ENCODE results near the gene NCAM2. TPM values are rescaled to one million over a fixed set of nuclear protein-coding genes. Genes with fewer than 3 reads are reported as not detected.
A peak's percentile ranks its signal among the peaks of the same experiment; 100 is the strongest.

The NCAM2 gene
- total RNA-seq, 1 donor from 2014 or later = 7.6 TPM

GRCh38 chr21:21163904-21164303 is 165.7 kb downstream of the NCAM2 start:
- DNase-seq (ENCODE audit: extremely low read depth, low read depth, low spot score) = peak; percentile 22

DNA sequence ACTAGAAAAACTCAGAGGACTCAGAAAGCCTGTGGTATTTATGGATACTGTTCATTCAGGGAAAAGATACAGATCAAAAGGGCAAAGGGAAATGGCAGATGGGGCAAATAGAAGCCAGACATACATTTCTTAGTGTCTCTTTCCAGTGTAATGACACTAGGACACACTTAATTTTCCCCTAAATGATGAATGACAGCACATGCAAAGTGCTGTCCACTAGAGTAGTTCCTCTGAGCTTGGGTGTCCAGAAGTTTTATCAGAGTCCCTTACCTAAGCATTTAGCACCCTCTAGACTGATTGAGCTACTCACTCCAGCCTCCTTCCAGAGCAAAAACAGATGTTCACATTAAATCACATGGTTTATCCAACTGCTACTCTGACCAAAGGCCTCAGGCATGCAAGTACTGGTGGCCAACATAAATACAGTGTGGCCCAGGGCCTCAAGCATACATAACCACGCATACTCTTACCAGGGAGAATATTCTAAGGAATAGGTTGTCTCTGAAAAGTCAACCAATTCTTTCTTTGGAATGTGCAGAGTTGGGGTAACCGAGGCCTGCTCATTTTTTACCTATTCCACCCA is 166.9 kb downstream of the NCAM2 start:
- DNase-seq (ENCODE audit: extremely low read depth, low read depth, low spot score) = no peak

- no peak for DNase-seq (ENCODE audit: extremely low read depth, low read depth, low spot score)
Observed at GRCh38 chr21:21174676-21175075, 176.5 kb downstream of the NCAM2 start.

GRCh38 chr21:21175798-21176334 is 177.7 kb downstream of the NCAM2 start:
- DNase-seq (ENCODE audit: extremely low read depth, low read depth, low spot score) = no peak

DNA sequence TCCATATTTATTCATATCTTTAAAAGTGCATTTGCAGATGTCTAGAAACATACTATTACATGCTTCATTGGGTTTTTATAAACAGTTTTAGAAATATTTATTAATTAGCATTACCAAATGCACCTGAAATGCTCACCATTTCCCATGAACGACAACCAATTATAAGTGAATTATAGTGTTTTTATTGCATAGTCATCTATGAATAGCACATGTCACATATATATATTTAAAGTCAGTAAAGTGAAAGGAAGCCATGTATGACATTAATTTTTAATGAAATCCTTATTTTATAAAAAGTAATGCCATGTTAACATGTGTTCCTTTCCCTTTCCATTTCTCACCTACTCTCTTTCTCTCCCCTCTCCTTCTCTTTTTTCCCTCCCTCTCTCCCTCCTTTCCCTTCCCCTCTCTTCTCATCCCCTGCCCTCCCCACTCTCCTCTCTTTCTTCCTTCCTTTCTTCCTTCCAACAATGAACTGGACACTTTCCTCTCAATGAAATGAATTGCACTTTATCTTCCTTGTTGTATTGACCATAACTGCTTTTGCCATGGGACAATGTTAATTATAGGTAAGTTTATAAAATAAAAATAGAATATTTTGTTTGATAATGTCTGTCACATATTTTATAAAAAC is 179.3 kb downstream of the NCAM2 start:
- no peak for DNase-seq (ENCODE audit: extremely low read depth, low read depth, low spot score)

- DNase-seq (ENCODE audit: extremely low read depth, low read depth, low spot score) = no peak
Observed at GRCh38 chr21:21179619-21180298, 181.6 kb downstream of the NCAM2 start.

DNA sequence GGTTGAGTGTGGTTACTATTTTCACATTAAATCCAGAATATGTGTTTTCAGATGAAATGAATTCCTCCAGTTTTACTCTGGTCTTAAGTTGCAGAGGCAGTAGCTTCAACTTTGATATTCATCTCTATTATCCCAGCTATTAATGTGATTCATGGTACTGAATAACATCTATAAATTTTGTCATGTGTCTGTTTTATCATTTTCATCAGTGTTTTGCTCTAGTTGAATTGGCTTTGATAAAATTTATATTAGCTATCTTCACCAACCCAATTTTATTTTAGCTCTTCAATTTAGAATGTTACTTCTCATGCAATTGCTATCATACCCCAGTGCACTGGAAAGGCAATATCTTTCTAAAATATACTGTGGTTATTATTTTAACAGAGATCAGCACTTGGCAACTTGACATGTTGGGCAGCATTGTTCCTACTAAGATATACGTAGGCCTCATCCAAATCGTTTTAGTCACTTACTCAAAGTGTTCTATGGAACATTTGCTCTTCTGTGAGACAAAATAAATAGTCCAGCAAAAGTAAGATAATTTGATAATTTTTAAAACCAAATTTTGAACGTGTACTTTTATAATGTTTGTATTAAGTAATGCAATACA is 184.3 kb downstream of the NCAM2 start:
- no peak for DNase-seq (ENCODE audit: extremely low read depth, low read depth, low spot score)

GRCh38 chr21:21183092-21183491 is 184.9 kb downstream of the NCAM2 start:
- no peak for DNase-seq (ENCODE audit: extremely low read depth, low read depth, low spot score)

GRCh38 chr21:21184771-21185528 is 186.7 kb downstream of the NCAM2 start:
- DNase-seq (ENCODE audit: extremely low read depth, low read depth, low spot score) = no peak

DNA sequence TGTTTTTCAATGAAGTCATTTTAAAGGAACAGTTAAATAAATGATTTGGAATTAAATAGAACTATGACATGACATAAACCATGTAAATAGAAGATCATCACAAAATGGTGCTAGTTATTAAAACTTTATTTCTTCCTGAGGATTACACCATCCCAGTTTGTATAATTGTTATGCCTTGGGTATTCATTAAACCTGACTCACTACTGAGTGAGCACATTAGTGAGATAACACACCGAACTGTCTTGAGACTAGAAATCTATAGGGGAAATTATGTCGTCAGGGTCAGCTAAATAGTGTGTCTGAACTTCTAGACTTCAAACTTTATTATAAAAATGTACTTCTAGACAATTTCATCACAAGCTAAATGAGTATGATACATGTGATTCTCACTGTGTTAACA is 189.4 kb downstream of the NCAM2 start:
- DNase-seq (ENCODE audit: extremely low read depth, low read depth, low spot score) = no peak

DNA sequence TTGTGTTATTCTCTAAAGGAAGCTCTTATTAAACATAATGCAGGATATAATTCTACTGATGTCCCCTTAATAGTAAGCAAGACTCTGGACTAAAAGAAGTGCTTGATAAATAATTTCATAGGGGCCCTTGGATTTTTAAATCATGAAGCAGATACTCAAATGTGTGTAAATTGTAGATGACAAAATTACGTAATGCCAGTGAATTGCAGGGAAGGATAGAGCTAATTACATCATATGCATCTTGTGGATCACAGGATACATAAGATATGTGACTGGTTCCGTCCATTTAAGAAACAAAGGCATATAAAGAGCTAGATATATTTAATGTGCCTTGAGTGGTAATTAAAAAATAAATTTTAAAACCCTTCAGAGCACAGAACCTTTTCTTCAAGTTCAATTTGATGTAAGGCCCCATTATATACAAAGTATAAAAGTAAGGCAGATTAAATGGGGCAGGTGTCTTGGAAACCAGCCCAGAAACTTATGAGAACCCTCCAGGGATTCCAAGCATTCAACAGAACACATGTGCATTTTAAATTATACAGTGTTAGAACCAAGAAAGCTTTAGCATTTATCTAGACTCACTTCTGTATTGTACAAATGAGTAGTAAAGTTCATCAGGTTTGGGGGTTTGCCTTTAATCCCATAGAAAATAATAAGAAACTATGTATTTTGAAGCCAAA is 190.4 kb downstream of the NCAM2 start:
- DNase-seq (ENCODE audit: extremely low read depth, low read depth, low spot score) = no peak

DNA sequence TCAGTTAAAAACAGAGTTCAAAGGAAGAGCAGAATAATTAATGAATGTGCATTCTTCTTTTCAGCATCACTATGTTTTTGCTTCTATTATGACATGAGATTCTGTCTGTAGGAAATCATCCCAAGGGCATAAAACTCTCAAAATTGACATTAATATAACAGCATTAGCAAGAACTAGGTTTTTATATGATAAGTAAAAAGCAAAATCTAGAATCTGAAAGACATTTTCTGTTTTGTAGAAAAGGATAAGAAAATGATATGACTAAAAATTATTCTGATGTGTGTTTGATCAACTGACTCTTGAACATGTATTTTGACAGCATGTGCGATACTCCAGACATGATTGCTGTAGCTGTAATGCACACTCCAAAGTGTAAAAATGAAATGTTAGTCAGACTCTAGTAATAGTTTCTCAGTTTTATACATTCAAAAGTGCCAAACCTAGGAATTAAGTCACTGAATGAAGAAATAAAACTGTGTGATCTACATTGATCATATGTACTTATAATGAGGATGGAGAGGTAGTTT is 197.3 kb downstream of the NCAM2 start:
- DNase-seq (ENCODE audit: extremely low read depth, low read depth, low spot score) = no peak

- no peak for DNase-seq (ENCODE audit: extremely low read depth, low read depth, low spot score)
Observed at GRCh38 chr21:21196087-21196486, 197.9 kb downstream of the NCAM2 start.

DNA sequence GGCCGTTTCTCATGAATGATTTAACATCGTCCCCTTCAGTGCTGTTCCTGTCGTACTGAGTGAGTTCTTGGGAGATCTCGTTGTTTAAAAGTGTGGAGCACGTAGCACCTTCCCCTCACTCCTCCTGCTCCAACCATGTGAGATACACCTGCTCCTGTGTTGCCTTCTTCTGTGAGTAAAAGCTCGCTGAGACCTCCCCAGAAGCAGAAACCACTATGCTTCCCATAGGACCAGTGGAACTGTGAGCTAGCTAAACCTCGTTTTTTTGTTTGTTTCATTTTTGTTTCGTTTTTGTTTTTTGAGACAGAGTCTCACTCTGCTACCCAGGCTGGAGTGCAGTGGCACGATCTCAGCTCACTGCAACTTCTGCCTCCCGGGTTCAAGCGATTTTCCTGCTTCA is 198.6 kb downstream of the NCAM2 start:
- DNase-seq (ENCODE audit: extremely low read depth, low read depth, low spot score) = no peak

GRCh38 chr21:21199342-21200102 is 201.3 kb downstream of the NCAM2 start:
- DNase-seq (ENCODE audit: extremely low read depth, low read depth, low spot score) = no peak

DNA sequence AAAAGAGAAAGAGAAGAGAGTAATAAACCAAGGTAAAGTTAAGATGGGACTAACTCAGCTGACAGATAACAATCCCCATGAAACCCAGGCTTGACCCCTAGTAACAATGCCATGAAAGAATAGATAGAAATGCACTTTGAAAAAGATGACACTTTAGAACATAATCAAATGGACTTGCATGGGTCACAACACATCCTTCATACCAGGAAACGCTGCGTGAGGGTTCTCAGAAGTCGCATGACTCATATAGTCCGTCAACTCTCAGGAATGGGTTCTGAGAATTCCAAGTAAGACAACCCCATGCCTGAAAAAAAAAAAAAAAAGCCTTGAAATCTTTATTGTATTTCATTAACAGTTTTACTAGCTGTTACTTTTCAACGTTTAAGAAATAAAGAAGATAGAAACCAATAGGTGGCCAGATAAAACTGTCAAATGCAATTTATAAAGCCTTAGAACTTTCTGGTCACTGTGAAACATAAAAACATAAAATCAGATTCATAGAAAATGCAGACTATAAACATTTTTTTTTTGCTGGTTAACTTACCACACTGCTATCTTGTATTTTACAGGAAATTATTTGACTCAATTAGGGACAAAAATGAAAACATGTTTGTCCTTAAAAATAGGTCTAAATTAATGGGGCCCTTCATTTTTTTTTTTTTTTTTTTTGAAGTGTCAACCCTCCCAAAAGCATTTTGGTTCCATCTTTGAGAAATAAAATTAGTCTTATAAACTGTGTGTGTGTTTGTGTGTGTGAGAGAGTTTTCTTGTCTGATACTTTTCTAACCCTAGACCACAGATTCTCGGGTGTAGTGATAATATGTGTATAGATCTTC is 202.1 kb downstream of the NCAM2 start:
- peak; percentile 70 for DNase-seq (ENCODE audit: extremely low read depth, low read depth, low spot score)

GRCh38 chr21:21200939-21201615 is 202.9 kb downstream of the NCAM2 start:
- DNase-seq (ENCODE audit: extremely low read depth, low read depth, low spot score) = no peak

- no peak for DNase-seq (ENCODE audit: extremely low read depth, low read depth, low spot score)
Observed at GRCh38 chr21:21203822-21204339, 205.7 kb downstream of the NCAM2 start.
